Left forelimb (tissue), 1 donor: Measurements from ENCODE around the gene DNAI1.
"Not testable (repeated sequence)": the region's sequence is repeated elsewhere in the genome, so short reads cannot be mapped to it uniquely, and the experiment has no call there.

Experiments
- DNase-seq: peaks from one replicate; pipeline ENCODE4 v3.0.0-alpha.2; 2018; ENCODE audit warnings: low spot score

DNAI1 gene

GRCh38 chr9:34513567-34514214, 55.1 kb downstream of the DNAI1 start:
- DNase-seq = no peak

DNA sequence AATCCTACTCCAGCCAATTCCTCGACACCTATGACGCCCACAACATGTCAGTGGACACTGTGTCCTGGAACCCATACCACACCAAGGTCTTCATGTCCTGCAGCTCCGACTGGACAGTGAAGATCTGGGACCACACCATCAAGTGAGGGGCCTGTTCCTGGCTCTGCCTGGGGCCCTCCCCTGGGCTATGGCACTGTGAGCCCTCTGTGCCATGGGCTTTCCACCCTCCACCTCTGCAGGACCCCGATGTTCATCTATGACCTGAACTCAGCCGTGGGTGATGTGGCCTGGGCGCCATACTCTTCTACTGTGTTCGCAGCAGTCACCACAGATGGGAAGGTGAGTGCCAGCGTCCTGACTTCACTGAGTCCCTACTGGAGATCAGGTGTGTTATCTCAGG, 55.8 kb downstream of the DNAI1 start:
- DNase-seq = no peak

DNA sequence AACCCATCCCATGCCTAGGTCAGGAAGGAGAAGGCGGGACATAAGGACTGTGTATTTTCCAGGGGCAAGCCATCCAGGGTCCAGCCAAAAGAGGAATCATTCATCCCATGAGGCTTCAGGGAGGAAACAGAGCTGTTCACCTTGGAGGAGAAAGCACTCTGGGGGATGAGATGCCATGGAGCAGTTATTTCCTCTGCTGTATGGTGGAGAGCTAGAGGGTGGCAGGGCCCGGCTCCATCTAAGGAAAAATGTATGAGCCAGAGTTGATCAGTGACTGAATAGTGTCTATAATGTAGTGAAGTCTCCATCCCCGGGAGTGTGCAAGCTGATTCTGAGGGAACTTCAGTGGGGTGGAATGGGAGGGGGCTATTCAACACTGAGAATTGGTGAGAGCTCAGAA, 56.2 kb downstream of the DNAI1 start:
- DNase-seq = no peak

DNA sequence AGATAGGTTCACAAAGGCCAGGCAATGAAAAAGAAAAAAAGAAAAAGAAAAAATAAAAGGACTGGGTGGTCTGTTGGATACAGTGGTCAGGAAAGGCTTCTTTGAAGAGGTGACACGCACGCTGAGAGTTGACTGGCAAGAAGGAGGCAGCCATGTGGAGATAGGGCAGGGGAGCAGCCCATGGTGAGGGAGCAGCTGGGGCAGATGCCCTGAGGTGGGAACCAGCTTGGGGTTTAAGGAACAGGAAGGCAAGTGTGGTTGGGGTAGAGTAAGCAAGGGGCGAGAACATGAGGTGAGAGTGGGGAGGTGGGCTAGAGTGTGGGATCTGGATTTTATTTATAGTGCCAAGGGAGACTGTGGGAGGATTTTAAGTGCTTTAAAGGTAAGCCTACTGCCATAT, 57.4 kb downstream of the DNAI1 start:
- DNase-seq = no peak

DNA sequence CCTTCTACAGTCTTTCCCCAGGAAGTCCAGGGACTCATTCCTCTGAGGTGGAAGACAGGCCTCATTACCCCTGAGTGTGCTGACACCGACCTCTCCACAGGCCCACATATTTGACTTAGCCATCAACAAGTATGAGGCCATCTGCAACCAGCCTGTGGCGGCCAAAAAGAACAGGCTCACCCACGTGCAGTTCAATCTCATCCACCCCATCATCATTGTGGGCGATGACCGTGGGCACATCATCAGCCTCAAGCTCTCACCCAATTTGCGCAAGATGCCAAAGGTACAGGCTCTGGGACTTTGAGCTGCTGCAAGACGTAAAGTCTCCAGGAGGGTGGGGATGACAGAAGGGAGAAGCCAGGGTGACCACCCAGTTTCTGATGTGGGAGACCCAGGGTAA, 58.6 kb downstream of the DNAI1 start:
- no peak for DNase-seq

DNA sequence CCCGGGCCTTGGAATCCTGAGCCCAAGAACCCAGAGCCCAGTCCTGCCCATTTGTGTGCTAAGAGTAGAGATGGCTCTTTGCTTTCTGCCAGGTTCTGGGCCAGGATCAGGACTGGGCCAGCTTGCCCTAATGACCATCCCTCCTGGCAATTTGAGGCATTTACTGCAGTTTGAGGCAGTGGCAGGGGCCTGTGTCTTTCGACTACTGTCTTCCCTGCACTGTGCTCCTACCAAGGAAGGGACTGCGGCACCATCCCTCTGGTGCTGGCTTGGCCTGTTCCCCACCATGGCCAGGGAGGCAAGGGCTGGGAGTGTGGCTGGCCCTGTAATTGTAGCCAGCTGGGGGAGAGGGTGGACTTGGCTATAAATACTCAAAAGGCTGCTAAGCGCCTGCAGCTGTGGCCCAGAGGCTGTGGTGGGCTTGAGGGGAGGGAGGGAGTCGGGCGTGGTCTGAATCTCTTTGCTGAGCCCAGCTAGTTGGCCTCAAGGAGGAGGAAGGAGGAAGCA, 59.6 kb downstream of the DNAI1 start:
- no peak for DNase-seq

DNA sequence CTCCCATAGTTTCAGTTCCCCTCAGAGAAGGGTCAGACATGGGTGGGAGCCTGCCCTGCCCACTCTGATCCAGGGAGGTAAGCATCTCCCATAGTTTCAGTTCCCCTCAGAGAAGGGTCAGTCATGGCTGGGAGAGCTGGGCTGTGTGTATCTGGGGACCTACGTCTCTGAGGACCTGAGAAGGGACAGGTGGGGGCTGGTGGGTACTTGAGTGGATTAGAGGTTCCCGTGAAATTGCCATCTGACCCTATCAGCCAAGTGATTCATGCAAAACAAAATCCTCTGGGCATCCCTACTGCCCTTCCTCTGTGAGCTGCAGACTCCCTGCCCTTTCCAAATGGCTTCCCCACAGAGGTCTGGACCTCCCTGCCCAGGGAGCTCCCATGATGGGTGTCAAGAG, 60.3 kb downstream of the DNAI1 start:
- DNase-seq = no peak

DNA sequence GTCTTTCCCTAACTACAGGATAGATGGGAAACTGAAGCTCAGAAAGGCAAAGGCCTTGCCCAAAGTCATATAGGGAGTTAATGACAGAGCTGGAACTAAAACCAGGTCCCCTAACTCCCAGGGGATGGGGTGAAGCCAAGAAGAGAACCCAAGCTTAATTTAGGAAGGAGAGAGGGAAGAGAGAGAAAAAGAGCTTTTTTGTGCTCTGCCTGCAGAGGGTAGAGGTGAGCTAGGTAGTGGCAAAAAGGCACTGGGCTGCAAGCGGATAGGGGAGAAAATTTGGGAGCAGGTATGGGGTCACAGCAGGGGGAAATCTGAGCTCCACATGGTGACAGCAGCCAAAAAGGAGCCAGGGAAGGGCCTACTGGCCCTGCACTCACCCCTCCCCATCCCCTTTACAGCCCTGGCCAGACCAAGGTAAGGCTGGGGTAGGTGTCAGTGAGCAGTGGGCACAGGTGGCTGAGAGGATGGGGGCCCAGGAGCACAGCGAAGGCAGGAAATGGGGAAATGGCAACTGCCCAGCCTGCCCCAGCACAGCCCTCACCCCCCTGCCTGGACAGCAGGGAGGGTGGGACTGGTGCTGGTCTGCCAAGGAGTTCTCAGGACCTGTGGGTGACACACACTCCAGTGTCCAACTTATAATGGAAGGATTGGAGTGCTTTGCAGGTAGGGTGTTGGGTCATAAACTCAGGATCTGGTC, 60.9 kb downstream of the DNAI1 start:
- no peak for DNase-seq

GRCh38 chr9:34520096-34520495, 61.5 kb downstream of the DNAI1 start:
- DNase-seq = no peak

DNA sequence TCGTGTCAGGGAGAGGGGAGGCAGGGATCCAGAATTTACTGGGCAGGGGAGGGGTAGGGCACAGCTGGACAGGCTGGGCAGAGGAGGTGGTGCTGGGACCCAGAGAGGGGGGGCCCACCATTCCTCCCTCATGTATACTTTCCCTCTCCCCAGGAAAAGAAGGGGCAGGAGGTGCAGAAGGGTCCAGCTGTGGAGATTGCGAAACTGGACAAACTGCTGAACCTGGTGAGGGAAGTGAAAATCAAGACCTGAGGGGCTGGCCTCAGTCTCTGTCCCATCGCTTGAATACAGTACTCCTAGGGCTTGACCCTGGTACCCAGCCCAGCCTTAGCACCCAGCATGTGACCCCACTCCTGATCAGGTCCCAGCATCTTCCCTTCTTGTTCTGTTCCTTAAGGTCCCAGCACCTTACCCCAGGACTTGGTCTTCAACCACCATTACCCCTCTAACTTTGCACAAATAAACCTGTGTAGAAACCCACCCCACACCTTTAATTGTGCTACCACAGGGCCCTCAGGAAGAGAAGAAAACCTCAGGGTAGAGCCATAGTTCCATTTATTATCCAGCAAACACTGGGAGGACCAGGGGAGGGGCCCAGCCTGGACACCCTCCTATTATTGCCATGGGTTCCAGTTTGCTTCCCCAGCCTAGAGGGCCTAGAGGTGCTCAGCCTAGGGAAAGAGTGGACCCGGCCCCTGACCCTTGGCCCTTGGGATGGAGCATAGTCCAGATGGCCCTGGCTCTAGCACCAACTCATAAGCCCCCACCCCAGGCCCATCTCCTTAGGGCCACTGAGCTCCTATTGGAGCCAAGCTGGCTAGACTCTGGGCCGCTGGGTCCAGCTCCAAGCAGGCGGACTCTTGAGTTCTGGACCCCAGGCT, 62.1 kb downstream of the DNAI1 start:
- no peak for DNase-seq

DNA sequence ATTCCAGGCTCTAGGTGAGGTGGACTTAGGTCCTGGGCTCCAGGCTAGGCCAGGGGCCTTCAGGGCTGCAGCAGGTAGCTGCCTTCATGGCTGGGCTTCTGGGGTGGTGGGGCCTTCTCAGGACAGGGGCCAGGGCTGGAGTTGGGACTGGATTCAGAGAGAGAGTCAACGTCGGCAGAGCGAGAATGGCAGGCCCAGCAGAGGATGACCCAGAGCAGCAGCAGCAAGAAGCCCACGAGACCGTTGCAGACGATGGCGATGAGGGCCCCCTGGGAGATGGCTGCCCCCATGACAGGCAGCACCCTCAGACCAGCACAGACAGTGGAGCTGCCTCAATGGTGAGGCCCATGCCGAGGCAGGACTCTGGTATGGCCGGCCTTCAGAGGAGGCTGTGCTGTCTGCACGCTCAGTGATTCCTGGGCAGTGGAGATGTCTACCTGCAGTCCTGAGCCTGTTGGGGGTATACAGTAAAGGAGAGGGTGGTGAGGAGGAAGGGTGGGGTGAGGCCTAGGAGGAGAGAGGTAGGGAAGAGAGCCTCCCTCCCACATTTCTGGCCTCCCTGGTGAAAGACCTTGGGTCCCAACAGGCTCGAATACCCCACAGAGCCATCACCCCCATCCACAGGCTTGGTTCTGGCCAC, 62.9 kb downstream of the DNAI1 start:
- DNase-seq = no peak

- DNase-seq = no peak
Observed at GRCh38 chr9:34522091-34522887, 63.7 kb downstream of the DNAI1 start.

DNA sequence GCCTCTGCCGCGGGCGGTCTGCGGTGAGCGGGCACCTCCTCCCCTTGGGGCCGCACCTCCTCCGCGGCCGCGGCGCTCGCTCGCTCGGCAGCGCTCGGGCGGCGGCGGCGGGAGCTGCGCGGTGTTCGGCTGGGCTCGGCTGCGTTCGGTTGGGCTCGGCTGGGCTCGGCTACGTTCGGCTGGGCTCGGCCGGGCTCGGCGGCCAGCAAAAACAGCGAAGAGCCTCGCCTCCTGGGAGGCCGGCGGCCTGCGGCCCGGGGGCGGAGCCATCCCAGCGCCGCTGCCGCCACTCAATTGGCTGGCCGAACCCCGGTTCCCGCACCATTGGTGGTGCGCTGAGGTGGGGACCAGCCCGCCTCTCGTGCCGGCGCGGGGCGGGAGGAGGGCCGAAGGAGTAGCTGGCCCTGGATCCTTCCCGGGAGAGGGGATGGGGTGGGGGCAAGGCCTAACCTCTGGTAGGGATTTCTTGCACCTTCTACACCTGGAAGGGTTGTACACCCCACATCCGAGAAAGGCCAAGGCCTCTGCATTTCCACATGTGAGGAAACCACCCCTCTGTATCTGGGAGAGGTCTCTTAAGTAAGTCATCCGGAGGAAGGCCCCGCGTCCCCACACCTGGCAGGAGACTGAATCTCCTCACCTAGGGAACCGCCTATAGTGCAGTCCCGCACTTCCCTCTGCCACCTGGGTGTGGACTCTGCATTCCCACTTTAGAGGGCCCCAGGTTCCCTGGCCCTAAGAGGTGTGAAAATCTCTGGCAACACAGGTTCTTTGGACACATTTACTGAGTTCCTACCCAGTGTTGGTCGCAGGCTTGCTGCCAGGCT, 64.6 kb downstream of the DNAI1 start, which contains the start of gene ENHO:
Gene ENHO (minus strand): TSS at position 20 of the 827 bp plus-strand sequence. CDS start 1,295 bp downstream, outside the sequence.
- DNase-seq = peak; percentile 94

- DNase-seq = no peak
Observed at GRCh38 chr9:34524349-34524748, 65.7 kb downstream of the DNAI1 start.

DNA sequence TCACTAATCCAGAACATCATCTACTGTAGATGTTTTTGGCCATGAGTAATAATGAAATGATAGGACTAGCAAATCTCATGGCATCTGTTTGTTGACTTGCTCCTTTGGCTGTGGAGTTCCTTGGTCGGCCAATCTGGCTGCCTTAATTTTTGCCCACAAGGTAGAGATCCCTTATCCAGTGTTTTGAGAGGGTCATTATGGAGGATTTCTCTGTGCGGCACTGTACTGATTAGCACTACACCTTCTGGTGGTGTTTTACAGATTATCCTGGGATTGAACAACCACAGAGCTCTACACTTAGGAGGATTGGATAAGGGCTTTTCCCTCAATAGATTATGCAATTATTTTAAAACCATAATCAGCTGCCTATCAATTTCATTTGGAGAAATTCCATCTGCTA, 67.4 kb downstream of the DNAI1 start:
- no peak for DNase-seq

DNA sequence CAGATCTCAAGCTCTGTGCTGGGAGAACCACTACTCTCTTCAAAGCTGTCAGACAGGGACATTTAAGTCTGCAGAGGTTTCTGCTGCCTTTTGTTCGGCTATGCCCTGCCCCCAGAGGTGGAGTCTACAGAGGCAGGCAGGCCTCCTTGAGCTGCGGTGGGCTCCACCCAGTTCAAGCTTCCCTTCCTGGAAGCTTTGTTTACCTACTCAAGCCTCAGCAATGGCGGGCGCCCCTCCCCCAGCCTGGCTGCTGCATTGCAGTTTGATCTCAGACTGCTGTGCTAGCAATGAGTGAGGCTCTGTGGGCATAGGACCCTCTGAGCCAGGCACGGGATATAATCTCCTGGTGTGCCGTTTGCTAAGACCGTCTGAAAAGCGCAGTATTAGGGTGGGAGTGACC, 73.4 kb downstream of the DNAI1 start:
- DNase-seq = not testable (repeated sequence)

- no peak for DNase-seq
Observed at GRCh38 chr9:34536685-34537084, 78.1 kb downstream of the DNAI1 start.

DNA sequence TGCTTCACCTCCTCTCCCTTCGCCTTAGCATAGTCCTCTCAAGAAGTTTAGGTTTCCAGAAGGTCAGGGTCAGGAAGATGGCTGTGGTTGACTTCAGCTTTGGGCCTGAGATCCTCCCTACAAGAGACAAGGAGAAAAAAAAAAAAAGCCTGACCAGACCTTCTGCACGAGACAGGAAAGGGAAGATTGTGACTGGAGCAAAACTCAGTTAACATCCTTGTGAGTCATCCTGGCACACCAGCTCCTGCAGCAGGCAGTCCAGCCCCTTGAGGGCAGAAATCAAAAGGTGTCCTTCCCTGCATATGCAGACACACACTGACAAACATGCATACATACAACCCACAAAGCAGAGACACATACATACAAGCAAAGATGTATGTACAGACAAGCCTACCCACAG, 82.2 kb downstream of the DNAI1 start:
- DNase-seq = no peak

DNA sequence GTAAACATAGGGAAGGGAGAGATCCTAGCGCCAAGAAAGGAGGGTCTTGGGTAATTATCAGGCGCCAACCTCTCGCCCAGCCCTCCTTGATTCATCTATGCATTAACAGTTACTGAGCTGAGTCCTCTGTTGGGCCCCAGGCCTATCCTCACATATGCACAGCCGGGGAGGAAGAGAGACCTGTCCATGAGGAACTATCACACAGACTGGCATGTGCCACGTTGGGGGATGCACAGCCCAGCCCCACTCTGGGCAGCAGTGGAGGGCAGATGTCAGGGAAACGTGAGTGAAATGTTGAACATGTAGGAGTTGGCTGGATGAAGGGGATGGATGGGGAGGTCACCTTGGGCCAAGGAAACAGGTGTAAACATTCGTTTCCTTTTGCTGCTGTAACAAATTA, 82.9 kb downstream of the DNAI1 start:
- DNase-seq = no peak

- no peak for DNase-seq
Observed at GRCh38 chr9:34544035-34544434, 85.4 kb downstream of the DNAI1 start.
